WTC11 (cell line): ENCODE data around the gene MT1M.
"Not testable (repeated sequence)": the region's sequence is repeated elsewhere in the genome, so short reads cannot be mapped to it uniquely, and the experiment has no call there.

Source experiments
- E2F1 ChIP-seq: sonication (generic); formaldehyde crosslinking; IDR thresholded peaks from 2 replicates; pipeline ENCODE4 v1.8.0; 2022; ENCODE audit warnings: mild to moderate bottlenecking, missing genetic modification reagents
- ESRRA ChIP-seq: sonication (generic); formaldehyde crosslinking; IDR thresholded peaks from 2 replicates; pipeline ENCODE4 v1.8.1; 2022; ENCODE audit warnings: mild to moderate bottlenecking, missing genetic modification reagents, borderline replicate concordance
- FOXK1 ChIP-seq: sonication (generic); formaldehyde crosslinking; IDR thresholded peaks from 2 replicates; pipeline ENCODE4 v1.8.0; 2022; ENCODE audit warnings: mild to moderate bottlenecking, moderate library complexity, missing genetic modification reagents
- GABPB1 ChIP-seq: sonication (generic); formaldehyde crosslinking; IDR thresholded peaks from 2 replicates; pipeline ENCODE4 v1.8.1; 2023; ENCODE audit warnings: mild to moderate bottlenecking, missing genetic modification reagents
- KAT7 ChIP-seq: sonication (generic); formaldehyde crosslinking; IDR thresholded peaks from 2 replicates; pipeline ENCODE4 v1.8.1; 2023; ENCODE audit warnings: missing genetic modification reagents, mild to moderate bottlenecking, borderline replicate concordance
- MAX ChIP-seq: sonication (generic); formaldehyde crosslinking; IDR thresholded peaks from 2 replicates; pipeline ENCODE4 v1.8.0; 2022; ENCODE audit warnings: mild to moderate bottlenecking, missing genetic modification reagents
- NFE2L1 ChIP-seq: sonication (generic); formaldehyde crosslinking; IDR thresholded peaks from 2 replicates; pipeline ENCODE4 v1.8.1; 2023; ENCODE audit warnings: missing genetic modification reagents
- NR1H2 ChIP-seq: sonication (generic); formaldehyde crosslinking; IDR thresholded peaks from 2 replicates; pipeline ENCODE4 v1.9.0; 2021; ENCODE audit warnings: mild to moderate bottlenecking, moderate library complexity, missing genetic modification reagents
- ZNF532 ChIP-seq: fragments of 250-450 bp; sonication (Bioruptor Pico); IDR thresholded peaks from 2 replicates; pipeline ENCODE4 v1.9.0; 2021; ENCODE audit warnings: mild to moderate bottlenecking, borderline replicate concordance
- TF ChIP-seq, protein P1 (sequence below): fragments of 200-600 bp; IDR thresholded peaks from 2 replicates; pipeline ENCODE4 v1.8.0; 2022; ENCODE audit warnings: antibody characterized with exemption

- TF ChIP-seq, protein P1, sequence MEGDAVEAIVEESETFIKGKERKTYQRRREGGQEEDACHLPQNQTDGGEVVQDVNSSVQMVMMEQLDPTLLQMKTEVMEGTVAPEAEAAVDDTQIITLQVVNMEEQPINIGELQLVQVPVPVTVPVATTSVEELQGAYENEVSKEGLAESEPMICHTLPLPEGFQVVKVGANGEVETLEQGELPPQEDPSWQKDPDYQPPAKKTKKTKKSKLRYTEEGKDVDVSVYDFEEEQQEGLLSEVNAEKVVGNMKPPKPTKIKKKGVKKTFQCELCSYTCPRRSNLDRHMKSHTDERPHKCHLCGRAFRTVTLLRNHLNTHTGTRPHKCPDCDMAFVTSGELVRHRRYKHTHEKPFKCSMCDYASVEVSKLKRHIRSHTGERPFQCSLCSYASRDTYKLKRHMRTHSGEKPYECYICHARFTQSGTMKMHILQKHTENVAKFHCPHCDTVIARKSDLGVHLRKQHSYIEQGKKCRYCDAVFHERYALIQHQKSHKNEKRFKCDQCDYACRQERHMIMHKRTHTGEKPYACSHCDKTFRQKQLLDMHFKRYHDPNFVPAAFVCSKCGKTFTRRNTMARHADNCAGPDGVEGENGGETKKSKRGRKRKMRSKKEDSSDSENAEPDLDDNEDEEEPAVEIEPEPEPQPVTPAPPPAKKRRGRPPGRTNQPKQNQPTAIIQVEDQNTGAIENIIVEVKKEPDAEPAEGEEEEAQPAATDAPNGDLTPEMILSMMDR: not testable (repeated sequence)
- not testable (repeated sequence) for TF ChIP-seq FOXK1 (CRISPR knock-in tag); MAX (CRISPR knock-in tag); GABPB1 (CRISPR knock-in tag); KAT7 (CRISPR knock-in tag); ZNF532 (CRISPR knock-in tag); ESRRA (CRISPR knock-in tag); NR1H2; NFE2L1 (CRISPR knock-in tag); E2F1 (CRISPR knock-in tag)
Observed at GRCh38 chr16:56674570-56674969, 42.1 kb downstream of the MT1M start.
